Stimulated activated CD8-positive, alpha-beta memory T cell treated with anti-CD3 and anti-CD28 coated beads, Interleukin-7, amount 100 ng/mL, for 24 hours (primary cell): Measurements from ENCODE around the gene ARHGAP26.

ENCODE experiments used
- DNase-seq: peaks from one replicate; pipeline ENCODE4 v3.0.0-alpha.2; 2020; ENCODE audit warnings: low read depth

ARHGAP26 gene

DNA sequence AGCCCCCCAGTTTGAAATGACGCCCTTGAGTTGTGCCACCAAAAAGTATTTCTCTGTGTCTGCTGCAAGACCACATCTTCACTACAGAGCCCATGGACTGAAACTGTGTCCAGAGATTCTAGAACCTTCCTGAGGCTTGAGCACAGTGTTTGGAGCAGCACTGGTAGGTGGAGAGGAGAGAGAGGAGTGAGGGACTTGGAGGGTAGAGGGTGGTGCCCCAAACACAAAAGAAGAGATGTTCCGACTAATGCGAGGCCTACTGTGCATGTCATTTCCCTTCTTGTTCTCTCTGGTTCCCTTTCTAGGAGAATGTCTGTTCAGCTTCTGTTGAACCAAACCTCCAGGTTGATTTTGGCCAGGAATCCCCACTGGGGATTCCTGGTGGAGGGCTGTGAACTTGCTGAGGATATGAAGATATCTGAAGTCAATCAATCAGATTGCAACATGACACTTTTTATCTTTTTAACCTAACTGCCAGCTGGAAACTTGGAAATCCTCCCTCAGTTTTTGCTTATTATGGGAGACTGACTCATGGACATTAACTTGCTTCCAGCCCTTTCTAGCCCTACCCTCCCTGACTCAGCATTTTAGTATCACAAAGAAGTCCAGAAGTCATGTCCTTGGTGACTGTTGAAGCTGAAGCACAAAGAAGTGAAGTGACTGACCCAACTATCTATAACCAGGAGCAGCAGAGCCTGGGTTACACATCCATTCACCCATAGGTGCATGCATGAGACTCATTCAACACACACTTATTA lies 478.8 kb downstream of the ARHGAP26 start:
- no peak for DNase-seq

- no peak for DNase-seq
These were observed 479.7 kb downstream of the ARHGAP26 start for GRCh38 chr5:143249851-143250250.

DNA sequence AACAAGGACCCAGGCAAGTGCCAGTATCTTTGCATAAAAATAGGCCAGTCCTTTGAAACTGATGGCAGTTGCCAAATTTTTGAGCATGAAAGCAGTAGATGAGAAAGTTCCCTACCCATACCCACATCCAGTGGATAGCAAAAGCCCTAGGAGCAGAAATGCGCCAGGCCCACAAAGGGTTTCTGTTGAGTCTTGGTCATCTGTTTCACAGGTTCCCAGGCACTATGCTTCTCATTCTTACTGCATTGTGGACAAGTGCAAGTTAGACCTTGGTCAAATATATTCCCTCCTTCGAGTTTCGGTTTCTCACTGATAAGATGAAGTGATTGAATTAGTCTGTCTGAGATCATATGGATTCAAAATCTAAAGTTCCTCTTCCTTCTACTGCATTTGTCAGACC lies 481.0 kb downstream of the ARHGAP26 start:
- DNase-seq = no peak

- no peak for DNase-seq
These were observed 481.8 kb downstream of the ARHGAP26 start for GRCh38 chr5:143251946-143252345.

DNA sequence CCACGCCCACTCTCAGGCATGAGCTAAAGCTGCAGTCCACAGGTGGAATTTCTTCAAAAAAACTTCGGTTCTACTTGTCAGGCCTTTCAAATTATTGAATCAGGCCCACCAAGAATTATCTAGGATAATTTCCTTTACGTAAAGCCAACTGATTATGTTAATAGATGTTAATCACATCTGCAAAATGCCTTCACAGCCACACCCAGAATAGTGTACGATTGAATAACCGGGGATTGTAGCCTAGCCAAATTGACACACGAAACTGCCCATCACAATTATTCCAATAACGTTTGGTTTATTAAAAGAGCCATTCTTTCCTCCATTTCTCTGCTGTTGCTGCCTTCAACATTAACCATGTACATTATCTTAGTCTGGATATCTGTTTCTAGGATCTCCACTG lies 484.6 kb downstream of the ARHGAP26 start:
- no peak for DNase-seq

GRCh38 chr5:143258559-143259253 lies 488.5 kb downstream of the ARHGAP26 start:
- DNase-seq = no peak

GRCh38 chr5:143259254-143259605 lies 489.1 kb downstream of the ARHGAP26 start:
- no peak for DNase-seq

DNA sequence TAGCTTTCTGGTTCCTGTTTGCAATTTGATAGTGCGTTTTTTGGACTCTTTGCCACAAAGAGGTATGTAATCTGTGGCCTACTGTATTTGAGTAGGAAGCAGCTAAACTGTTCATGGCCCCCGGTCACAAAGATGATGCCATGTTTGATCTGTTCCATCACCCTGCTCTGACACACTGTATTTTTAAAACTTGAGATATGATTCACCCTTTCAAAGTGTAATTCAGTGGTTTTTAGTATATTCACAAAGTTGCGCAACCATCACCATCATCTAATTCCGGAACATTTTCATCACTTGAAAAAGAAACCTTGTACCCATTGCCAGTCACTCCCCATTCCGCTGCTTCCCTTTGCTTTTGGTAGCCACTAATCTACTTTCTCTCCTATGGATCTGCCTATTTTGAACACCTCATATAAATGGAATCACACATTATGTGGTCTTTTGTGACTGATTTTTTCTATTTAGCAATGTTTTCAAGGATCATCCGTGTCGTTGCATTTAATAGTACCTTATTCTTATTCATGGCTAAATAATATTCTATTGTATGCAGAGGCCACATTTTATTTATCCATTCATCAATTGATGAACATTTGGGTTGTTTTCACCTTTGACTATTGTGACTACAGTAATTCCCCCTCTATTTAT lies 491.7 kb downstream of the ARHGAP26 start:
- no peak for DNase-seq

DNA sequence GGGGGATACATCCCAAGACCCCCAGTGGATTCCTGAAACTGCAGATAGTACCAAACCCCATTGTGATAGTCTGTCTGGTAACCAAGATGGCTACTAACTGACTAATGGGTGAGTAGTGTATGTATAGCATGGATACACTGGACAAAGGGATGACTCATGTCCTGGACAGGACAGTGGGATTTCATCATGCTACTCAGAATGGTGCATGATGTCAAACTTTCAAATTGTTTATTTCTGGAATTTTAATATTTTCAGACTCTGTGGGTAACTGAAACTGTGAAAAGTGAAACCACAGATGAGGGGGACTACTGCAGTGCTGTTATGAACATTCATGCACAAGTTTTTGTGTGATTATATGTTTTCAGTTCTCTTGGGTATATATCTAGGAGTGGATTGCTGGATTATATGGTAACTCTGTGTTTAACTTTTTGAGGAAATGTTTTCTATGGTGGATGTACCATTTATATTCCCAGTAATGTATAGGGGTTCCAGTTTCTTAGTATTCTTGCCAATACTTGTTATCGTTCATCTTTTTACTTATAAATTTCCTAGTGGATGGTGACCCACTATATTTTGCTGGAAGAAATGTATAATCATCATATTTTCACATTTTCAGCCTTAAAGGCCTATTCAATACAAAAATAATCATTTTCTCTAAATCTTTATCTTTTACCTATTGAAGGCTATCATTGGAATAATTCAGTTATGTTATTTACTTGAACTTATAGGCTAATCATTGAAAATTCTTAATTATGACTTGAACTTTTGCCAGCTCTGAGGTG lies 492.4 kb downstream of the ARHGAP26 start:
- DNase-seq = no peak

- no peak for DNase-seq
These were observed 493.2 kb downstream of the ARHGAP26 start for GRCh38 chr5:143263272-143263810.

DNA sequence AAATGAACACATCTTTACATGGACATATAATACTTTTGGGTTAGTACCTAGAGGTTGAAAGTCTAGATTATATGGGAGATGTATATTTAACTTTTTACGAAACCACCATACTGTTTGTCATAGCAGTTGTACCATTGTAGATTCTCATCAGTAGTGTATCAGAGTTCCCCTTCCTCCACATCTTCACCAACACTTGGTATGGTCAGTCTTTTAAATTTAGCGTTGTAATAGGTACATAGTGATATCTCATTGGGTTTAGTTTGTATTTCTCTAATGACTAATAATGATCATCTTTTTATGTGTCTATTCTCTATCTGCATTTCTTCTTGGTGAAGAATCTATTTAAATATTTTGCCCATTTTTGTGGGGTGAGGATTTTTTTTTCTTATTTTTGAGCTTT lies 495.8 kb downstream of the ARHGAP26 start:
- DNase-seq = no peak

DNA sequence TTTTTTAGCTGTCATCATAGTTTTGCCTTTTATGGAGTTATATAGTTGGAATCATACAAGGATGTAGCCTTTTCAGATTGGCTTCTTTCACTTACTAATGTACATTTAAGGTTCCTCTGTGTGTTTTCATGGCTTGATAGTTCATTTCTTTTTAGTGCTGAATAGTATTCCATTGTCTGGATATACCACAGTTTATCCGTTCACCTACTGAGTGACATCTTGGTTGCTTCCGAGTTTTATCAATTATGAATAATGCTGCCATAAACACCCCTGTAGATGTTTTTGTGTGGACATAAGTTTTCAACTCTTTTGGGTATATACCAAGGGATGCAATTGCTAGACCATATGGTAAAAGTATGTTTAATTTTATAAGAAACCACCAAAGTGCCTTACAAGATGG lies 497.0 kb downstream of the ARHGAP26 start:
- DNase-seq = no peak

GRCh38 chr5:143268388-143268787 lies 498.2 kb downstream of the ARHGAP26 start:
- no peak for DNase-seq

GRCh38 chr5:143271431-143271830 lies 501.3 kb downstream of the ARHGAP26 start:
- no peak for DNase-seq

- no peak for DNase-seq
These were observed 504.8 kb downstream of the ARHGAP26 start for GRCh38 chr5:143274952-143275351.

GRCh38 chr5:143275512-143276363 lies 505.6 kb downstream of the ARHGAP26 start:
- DNase-seq = no peak

DNA sequence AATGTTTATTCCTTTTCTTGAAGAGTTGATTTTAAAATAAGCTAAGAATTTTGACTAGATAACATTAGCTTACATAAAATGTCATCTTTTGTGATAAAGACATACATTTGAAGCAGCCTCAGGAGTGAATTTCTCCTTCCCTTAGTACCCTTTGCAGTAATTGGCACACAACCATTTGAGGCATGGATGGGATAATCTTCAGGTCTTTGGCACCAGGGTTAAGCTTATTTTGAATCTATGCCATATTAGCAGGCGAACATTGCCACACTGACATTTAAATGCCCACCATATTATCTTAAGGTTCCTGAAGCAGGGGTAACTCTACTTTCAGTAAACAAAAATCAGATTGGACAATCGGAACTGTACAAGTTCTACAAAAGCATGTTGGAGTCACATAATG lies 507.4 kb downstream of the ARHGAP26 start:
- DNase-seq = no peak
